GM08714 (cell line): ENCODE measurements around the gene ICE2.
"Not testable (repeated sequence)": the region's sequence is repeated elsewhere in the genome, so short reads cannot be mapped to it uniquely, and the experiment has no call there.

Experiments used
- H3K4me3 ChIP-seq: fragments of 200-500 bp; sonication (Bioruptor generic); 2 replicates; pipeline ENCODE4 v1.5.1; 2014; ENCODE audit warnings: mild to moderate bottlenecking, low read length, inconsistent platforms
- ZNF274 ChIP-seq: IDR thresholded peaks from 2 replicates; pipeline ENCODE4 v1.6.1; 2012; ENCODE audit warnings: mild to moderate bottlenecking, low read depth, low read length

ICE2 gene

DNA sequence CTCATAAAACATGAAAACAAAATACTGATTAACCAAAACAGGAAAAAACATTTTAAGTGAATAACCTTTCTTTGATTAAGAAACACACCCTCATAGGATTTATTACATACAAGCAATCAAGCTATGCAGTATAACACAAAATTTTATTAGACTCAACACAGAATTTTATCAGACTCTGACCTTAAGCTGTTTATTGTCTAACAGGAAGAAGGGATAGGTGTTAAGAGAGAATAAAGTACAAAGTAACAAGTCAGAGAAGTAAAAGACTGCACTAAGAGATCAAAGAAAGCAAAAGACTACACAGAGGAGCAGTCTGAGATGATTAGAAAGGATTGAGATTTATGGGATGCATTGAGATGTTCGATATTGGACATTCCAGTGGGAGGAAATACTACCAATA is 37.6 kb downstream of the ICE2 start:
- TF ChIP-seq ZNF274, result no peak
- no peak overlapping the region for H3K4me3 ChIP-seq

DNA sequence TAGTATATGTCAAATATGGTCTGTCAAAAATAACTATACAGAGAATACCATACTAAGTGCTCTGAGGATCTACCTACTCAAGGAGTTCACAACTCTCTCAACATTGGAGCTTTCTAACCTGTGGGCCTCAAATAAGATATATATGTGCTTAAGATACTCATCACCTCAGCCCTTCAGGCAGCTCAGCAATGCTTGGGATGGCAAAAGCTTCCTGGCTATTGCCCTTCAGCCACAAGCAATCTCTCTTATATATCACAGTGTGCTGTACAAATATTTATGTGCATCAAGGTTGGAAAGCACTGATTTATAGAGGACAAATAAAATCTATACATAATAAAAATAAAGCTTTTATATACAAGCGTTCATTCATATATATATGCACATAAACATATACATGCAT is 40.3 kb downstream of the ICE2 start:
- no peak overlapping the region for H3K4me3 ChIP-seq
- TF ChIP-seq ZNF274, result no peak

DNA sequence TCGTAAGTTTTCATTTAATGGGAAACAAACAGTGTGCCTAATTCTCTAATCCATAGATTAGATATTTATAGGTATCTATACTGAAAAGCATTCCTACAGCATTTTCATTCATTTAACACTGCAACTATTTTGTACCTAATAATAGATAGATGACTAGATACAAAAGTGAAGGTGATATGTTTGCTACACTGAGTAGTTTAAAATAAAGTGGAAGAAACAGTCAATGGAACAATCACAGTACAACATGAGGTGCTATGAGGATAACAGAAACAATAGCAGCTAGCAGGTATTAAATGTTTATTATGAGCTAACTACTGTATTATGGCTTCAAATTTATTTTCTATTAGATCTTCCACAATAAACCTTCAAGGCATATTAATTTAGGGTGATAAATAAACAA is 50.0 kb downstream of the ICE2 start:
- no peak for TF ChIP-seq ZNF274
- no peak overlapping the region for H3K4me3 ChIP-seq

DNA sequence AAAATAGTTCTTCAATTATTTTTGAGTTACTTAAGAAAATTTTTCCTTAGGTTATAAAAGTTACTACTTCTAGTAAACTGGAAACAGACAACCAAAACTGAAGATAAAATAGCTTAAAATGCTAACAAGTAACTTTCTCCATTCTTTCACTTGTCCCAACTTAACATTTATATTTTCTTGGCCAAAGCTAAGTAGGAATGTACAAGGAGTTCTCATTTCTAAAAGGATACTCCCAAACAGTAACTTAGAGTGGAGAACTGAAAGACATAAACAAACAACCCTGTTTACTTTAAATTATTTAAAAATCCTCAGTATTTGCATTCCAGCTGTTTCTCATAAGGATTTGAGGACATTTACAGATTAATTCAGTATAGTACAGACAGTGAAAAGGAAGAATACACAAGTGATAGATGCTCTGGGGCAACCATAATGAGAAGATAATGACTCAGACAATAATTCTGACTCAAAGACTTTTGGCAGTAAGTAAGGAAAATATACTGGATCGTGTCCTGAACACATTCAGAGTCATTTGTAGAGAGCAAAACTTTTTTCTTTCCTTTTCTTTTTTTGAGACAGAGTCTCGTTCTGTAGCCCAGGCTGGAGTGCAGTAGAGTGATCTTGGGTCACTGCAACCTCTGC is 52.0 kb downstream of the ICE2 start:
- no peak for TF ChIP-seq ZNF274
- H3K4me3 ChIP-seq, result no peak overlapping the region

DNA sequence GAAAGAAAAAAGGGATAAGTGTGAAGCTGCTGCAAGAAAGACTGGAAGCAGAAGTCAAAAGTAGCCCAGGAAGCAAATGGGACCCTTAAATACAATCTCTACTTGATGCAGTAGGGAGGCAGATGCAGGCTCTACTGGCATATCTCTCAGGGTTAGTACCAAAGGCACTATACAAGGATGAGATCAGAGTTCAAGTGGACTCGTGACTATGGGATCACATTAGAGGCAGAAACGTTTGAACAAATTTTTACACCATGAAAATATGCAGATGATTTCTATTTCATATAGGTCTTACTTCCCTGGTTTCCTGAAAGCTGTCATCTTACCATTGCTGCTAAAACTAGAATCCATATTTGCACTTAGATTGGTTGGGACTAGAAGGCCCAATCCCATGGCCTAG is 53.5 kb downstream of the ICE2 start:
- H3K4me3 ChIP-seq, result no peak overlapping the region
- no peak for TF ChIP-seq ZNF274

DNA sequence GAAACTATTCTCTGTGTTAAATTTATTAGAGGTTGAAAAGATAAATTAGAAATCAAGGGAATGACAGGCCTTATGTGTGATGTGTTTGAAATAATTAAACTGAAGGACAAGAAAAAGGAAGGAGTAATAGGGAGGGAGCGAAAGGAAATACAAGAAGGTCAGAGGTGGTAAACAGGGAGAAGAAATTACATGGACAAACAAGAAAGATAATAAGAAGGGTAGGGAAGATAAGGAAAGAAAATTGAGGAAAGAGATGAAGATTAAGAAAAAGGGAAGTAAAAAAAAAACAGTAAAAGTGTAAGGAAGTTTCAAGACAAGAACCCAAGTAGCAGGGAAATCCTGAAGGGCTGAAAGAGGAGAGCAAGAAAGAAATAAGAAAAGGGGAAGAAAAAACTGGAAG is 54.9 kb downstream of the ICE2 start:
- no peak for TF ChIP-seq ZNF274
- H3K4me3 ChIP-seq, result no peak overlapping the region

DNA sequence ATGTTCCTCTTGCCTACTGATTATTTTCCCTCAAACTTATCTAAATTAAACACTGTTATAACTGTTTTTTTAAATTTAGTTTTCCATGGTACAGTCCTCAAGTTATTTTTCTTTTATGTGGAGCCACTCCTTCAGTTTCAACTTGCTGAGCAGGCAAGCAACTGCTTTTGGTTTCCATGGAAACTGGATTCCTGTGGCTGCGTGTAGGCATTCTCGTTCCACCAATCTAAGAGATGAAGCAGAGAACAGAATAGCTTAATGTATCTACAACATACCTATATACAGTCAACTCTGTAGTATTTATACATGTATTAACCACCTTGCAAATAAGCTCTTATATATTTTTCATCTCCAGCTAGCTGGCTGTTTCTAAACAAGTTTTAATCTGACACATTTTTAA is 55.4 kb downstream of the ICE2 start:
- H3K4me3 ChIP-seq, result no peak overlapping the region
- no peak for TF ChIP-seq ZNF274

DNA sequence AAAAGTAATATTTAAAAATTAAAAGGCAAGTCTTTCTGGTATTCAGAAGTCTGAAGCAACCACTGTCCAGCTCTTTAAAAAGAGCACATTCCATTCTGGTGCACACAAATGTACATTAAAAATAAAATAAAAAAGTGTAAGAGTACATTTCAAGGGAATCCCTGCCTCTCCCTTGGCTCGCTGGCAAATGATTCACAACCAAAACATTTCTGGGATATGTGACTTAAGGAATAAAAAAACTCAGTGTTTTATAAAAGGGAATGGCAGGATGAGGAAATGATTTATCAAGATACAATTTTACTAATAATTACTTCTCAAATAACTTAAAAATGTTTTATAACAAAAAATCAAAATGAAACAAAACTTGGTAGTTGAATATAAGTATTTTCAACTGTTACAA is 57.4 kb downstream of the ICE2 start:
- TF ChIP-seq ZNF274, result no peak
- H3K4me3 ChIP-seq, result no peak overlapping the region

DNA sequence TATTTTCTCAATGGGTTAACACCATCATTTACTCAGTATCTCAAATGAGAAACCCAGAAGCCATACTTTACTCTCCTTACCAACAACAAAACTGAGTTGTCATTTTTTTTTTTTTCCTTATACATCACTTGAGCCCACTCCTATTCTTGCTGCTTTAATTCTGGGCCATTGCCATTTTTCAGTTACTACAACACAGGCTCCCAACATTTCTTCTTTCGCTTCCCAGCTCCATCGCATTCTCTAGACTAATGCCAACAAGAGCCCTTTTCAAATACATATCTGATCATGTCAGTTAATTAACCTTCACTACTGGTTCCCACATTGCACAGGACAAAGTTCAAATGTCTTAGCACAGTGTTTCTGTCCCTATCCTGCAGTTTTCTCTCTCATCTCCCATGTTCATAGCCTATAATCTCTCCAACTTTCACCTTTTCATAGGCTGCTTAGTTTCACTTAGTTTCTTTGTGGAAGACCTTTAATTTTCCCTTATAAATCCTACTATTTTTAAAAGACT is 58.7 kb downstream of the ICE2 start:
- no peak overlapping the region for H3K4me3 ChIP-seq
- TF ChIP-seq ZNF274, result no peak

DNA sequence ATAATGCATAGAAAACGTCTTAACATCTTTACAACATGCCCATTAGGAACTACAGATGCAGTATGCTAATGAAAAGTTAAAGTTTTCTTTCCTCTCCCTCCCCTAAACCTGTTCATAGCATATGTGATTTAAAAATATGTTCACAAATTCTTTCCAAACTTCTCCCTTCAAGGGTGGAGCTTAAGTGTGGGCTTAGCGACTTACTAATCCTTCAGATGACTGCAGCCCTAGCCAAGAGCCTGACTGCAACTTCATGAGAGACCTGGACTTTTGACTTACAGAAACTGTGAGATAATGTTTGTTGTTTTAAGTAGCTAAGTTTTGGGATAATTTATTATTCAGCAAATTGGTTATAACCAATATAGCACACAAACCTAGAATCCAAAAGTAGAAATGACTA is 59.2 kb downstream of the ICE2 start:
- TF ChIP-seq ZNF274, result no peak

DNA sequence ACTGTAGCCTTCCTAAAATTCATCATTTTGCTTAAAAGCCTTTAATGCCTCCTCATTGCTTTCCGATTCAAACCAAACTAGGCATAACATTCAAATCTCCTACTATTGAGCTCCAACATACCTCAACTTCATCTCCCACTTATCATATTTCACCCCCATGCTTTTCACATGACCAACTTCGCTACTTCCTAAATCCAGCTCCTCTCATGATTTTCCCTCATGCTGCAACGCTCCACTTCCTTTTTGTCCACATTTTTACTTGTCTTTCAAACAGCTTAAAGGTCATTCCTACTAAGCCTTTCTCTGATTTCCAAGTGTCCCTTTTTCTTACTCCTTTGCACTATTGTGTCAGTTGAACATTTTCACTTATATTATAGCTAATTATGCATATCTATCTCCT is 60.8 kb downstream of the ICE2 start:
- no peak overlapping the region for H3K4me3 ChIP-seq
- no peak for TF ChIP-seq ZNF274

More for the DNA sequence above, 59.2 kb downstream of the ICE2 start:
- H3K4me3 ChIP-seq, result no peak overlapping the region

DNA sequence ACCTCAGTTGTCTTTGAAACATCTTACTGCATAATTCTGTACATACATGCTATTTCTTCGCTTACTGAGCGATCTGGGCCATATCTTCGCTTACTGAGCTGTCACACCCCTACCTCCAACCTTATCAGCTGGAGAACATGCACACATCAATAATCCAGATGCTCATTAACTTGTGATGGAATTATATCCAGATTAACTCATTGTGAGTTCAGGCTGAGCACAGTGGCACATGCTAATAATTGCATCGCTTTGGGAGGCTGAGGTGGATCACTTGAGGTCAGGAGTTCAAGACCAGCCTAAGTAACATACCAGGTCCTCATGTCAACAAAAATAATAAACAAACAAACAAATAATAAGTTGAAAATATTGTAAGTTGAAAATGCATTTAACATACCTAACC is 61.8 kb downstream of the ICE2 start:
- no peak for TF ChIP-seq ZNF274
- H3K4me3 ChIP-seq, result no peak overlapping the region

DNA sequence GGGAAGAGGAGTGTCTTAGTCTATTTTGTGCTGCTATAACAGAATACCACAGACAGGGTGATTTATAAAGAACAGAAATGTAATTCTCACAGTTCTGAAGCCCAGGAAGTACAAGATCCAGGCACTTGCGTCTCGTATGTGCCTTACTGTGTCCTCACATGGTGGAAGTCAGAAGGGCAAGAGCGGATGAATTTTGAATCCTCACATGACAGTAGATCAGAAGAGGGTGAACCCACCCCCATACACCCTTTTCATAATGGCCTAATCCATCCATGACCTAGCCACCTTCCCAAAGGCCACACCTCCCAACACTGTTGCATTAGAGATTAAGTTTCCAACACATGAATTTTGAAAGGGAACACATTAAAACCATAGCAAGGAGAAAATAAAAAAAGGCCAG is 62.5 kb downstream of the ICE2 start:
- H3K4me3 ChIP-seq, result no peak overlapping the region
- TF ChIP-seq ZNF274, result no peak

DNA sequence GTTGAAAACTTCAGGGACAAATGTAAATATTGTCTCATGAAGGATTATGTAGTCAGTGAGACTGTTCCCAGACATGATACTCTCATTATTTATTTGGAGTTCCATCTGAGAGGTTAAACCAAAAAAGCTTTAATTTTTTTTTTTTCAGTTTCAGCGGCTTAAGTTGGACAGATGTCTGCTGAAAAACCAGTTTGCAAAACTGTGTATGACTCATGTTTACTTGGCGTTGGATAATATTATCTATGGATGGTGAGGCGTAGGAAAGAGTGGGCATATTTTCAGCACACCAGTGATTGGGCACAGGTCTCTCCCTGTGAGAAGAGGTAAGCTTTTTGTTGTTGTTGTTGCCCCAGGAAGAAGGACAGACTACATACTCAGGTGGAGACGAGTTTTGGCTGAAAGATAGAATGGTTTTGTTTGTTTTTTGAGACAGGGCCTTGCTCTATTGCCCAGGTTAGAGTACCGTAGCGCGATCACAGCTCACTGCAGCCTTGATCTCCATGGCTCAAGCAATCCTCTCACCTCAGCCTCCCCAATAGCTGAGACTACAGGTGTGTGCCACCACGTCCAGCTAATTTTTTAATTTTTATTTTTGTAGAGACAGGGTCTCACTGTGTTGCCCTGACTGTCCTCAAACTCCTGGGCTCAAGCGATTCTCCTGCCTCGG is 64.8 kb downstream of the ICE2 start:
- no peak overlapping the region for H3K4me3 ChIP-seq
- no peak for TF ChIP-seq ZNF274

DNA sequence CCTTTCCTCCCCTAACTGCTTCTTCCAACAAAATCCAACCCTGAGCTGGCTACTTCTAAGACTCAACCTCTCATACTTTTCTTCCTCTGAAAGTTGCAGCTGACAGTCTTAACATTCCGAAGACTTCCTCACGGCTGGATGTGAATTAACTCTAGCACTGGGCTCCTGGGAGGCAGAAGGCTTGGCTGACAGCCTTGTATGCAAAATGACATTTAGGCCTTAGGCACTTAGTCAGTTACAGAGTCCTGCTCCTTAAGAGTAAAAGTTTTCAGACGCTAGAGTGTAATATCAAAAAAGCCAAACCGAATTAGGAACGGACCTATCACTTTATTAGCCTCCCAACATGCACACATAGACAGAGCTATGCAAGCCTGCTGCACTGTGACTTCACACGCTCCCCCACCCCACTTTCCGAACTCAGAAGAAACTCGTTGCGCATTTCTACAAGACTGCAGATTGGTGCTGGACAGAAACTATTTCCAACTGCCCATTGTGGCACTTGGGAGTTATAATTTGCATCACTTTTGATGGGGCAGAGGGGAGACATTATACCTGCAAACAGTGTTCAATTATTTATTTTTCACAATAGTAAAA is 65.6 kb downstream of the ICE2 start:
- TF ChIP-seq ZNF274, result no peak
- H3K4me3 ChIP-seq, result no peak overlapping the region

DNA sequence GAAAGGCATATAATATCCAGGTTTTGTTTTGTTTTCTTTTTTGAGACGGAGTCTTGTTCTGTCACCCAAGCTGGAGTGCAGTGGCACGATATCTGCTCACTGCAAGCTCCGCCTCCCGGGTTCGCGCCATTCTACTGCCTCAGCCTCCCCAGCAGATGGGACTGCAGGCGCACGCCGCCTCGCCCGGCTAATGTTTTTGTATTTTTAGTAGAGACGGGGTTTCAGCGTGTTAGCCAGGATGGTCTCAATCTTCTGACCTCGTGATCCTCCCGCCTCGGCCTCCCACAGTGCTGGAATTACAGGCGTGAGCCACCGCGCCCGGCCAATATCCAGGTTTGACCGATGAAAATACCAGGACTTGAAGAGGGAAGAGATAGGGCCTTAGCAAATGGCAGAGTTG is 66.1 kb downstream of the ICE2 start:
- H3K4me3 ChIP-seq, result not testable (repeated sequence)
